Panc1 (cell line): ENCODE data around the gene PGA3. TPM values are rescaled to one million over a fixed set of nuclear protein-coding genes. Genes with fewer than 3 reads are reported as not detected.

ENCODE experiments used
- ATAC-seq: fragments of 200-7000 bp; cut with Tn5 transposase; 2 replicates; pipeline ENCODE4 v1.9.1; 2020; ENCODE audit warnings: mild to moderate bottlenecking, moderate library complexity
- BruUV-seq: library from RNA; stranded (reverse); fragments of 400-500 nt; replicated peaks from 2 replicates; lab custom pipeline; 2021; lab: Mats Ljungman, UMichigan
- CTCF ChIA-PET: fragments of 300-600 bp; sonication (Branson Sonifier 250); formaldehyde crosslinking; loops from one replicate; lab custom pipeline; 2022; ENCODE audit warnings: antibody characterized with exemption; lab: Charles Lee
- POLR2A ChIA-PET: fragments of 300-600 bp; sonication (Branson Sonifier 250); formaldehyde crosslinking; loops from one replicate; lab custom pipeline; 2022; ENCODE audit warnings: antibody characterized with exemption; lab: Charles Lee
- DNase-seq: peaks from one replicate; pipeline ENCODE4 v3.0.0-alpha.2; 2010; ENCODE audit warnings: low read depth, low spot score
- H3K27ac ChIP-seq: 2 replicates; pipeline ENCODE4 v1.5.1; 2011; ENCODE audit warnings: mild to moderate bottlenecking, low read length, inconsistent platforms
- H3K27me3 ChIP-seq: fragments of 200-500 bp; sonication (Bioruptor generic); 2 replicates; pipeline ENCODE4 v1.6.0; 2014; ENCODE audit warnings: low read length, inconsistent platforms; ENCODE audit not compliant: control insufficient read depth, insufficient read depth
- H3K36me3 ChIP-seq: fragments of 200-500 bp; sonication (Bioruptor generic); 2 replicates; pipeline ENCODE4 v1.5.1; 2014; ENCODE audit warnings: inconsistent platforms, mild to moderate bottlenecking, low read length, moderate library complexity; ENCODE audit not compliant: control insufficient read depth, insufficient read depth
- H3K4me1 ChIP-seq: 2 replicates; pipeline ENCODE4 v1.5.1; 2011; ENCODE audit warnings: inconsistent platforms, mild to moderate bottlenecking, low read length, moderate library complexity; ENCODE audit not compliant: control insufficient read depth, insufficient read depth
- H3K4me3 ChIP-seq, 2 experiments: 2 replicates each; pipeline ENCODE4 v1.5.1; 2011 to 2012; ENCODE audit warnings: low read depth in 2 of 2, low read length in 2 of 2, mild to moderate bottlenecking in 2 of 2, inconsistent platforms in 1 of 2, moderate library complexity in 1 of 2
- H3K9me3 ChIP-seq: fragments of 200-500 bp; sonication (Bioruptor generic); 2 replicates; pipeline ENCODE4 v1.5.1; 2014; ENCODE audit warnings: low read depth, mild to moderate bottlenecking, inconsistent platforms, low read length, moderate library complexity; ENCODE audit not compliant: control insufficient read depth, insufficient read depth
- CTCF ChIP-seq: fragments of 450-650 bp; IDR thresholded peaks from 2 replicates; pipeline ENCODE4 v1.5.1; 2017; ENCODE audit warnings: mild to moderate bottlenecking
- POLR2AphosphoS5 ChIP-seq: IDR thresholded peaks from 2 replicates; pipeline ENCODE4 v1.6.1; 2012; ENCODE audit warnings: mild to moderate bottlenecking, low read depth, low read length, moderate library complexity
- REST ChIP-seq, 2 experiments: IDR thresholded peaks; 2 replicates each; pipeline ENCODE4 v1.6.1; 2011 to 2012; ENCODE audit warnings: low read depth in 2 of 2, control low read depth in 1 of 2, low read length in 1 of 2, mild to moderate bottlenecking in 1 of 2, moderate library complexity in 1 of 2; ENCODE audit not compliant: insufficient read depth in 1 of 2
- SIN3A ChIP-seq: IDR thresholded peaks from 2 replicates; pipeline ENCODE4 v1.6.1; 2012; ENCODE audit warnings: low read depth, mild to moderate bottlenecking, low read length, moderate library complexity, borderline replicate concordance; ENCODE audit not compliant: insufficient read depth
- TCF7L2 ChIP-seq: IDR thresholded peaks from 2 replicates; pipeline ENCODE4 v1.6.1; 2011; ENCODE audit warnings: mild to moderate bottlenecking, low read depth, low read length, inconsistent platforms
- in situ Hi-C: cut with HindIII; loops from 2 replicates; pipeline ENCODE4 v1.10.0; 2016; ENCODE audit warnings: low sequenced_read_pairs, low pct_unique_long_range_greater_than_20kb
- intact Hi-C: fragments of 100-400 bp; cut with micrococcal nuclease; formaldehyde crosslinking; loops from one replicate; pipeline ENCODE4 v1.10.0; 2022; ENCODE audit not compliant: unreplicated experiment
- total RNA-seq: library from RNA; stranded (reverse); gene quantifications from one replicate; pipeline ENCODE4 v1.2.1, GENCODE V29; 2021; ENCODE audit not compliant: unreplicated experiment

The PGA3 gene
- total RNA-seq, 1 experiment from 2014 or later = not detected

DNA sequence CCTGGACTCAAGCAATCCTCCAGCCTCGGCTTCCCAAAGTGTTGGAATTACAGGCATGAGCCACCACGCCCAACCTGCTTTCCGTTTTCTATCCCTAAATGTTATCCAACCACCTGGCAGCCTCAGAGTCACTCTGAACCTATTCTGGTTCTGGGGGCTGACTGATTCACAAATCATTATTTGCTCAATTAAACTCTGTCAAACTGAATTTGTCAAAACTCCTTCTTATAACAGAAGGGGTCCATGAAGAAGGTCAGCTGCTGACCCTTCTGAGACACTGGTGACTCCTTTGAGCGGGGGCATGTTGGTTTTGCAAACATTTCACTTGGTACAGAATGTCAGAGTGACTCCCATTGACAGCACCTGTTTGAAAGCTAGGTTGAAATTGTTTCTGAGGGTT lies 40.3 kb upstream of the PGA3 start:
- in situ Hi-C loops = no loop called here

DNA sequence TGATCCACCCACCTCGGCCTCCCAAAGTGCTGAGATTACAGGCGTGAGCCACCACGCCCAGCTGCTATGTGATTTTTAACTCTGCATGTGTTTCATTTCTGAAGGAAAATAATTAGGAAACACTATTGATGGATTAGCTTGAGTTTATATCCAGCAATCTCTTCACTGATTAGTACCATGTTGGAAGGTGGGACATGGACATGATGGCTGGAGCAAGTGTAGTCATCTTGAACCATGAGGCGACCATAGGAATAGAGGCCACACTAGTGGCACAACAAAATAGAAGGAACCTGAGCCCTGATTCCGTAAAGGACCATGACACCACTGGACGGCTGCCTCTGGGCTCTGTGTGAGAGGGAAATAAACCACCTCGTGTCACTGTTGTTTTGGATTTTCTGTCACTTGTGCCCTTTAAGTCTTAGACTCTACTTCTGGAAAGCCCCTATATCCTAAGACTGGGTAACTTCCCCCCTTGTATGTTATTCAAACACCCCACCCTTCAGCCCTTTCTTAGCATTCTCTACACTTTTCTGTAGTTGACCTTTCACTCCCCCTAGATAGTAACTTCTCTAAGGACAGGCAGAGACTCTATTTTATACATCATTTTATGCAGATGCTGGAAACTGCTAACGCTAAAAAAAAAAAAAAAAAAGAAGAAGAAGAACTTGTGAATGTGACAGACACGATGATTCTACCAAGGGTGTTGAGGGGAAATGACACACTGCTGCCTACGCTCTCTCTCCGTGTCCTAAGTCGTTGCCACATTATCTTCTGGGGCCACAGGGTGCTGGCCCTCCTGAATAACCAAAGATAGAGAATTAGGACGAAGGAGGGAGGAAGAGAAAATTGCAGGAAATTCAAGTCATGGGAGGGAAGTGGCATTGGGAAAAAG lies 39.4 kb upstream of the PGA3 start:
- ChIA-PET POLR2A (no interaction called here), CTCF (no interaction called here)
- intact Hi-C loops (no loop called here), in situ Hi-C loops (no loop called here)
- no peaks in the 10 kb centered on the region for H3K27me3 ChIP-seq
- H3K36me3 ChIP-seq = no peaks in the 10 kb centered on the region; the same call in 1 of the 2 replicates
- ATAC-seq (no peak), DNase-seq (no peak)
- no TSS peak for BruUV-seq
- H3K4me3 ChIP-seq = no peak overlapping the region
- H3K4me1 ChIP-seq = peaks cover 21% of the 10 kb centered on the region
- H3K9me3 ChIP-seq = no peaks in the 10 kb centered on the region
- H3K27ac ChIP-seq = no peak overlapping the region
- TF ChIP-seq REST (IDR thresholded peaks at IDR 0.05; ENCODE audit: insufficient read depth in 1 of 2, low read depth in 2 of 2, low read length in 1 of 2) (no peak), POLR2AphosphoS5 (no peak), TCF7L2 (no peak), SIN3A (no peak)

More for the DNA sequence above, 40.3 kb upstream of the PGA3 start:
- CTCF ChIA-PET = no interaction called here
- intact Hi-C loops = no loop called here
- ATAC-seq = no peak
- POLR2A ChIA-PET = no interaction called here
- Histone ChIP-seq H3K27me3 (no peaks in the 10 kb centered on the region), H3K4me3 (no peak overlapping the region), H3K9me3 (no peaks in the 10 kb centered on the region), H3K4me1 (peaks cover 30% of the 10 kb centered on the region), H3K27ac (no peak overlapping the region), H3K36me3 (no peaks in the 10 kb centered on the region; the same call in 1 of the 2 replicates)
- TF ChIP-seq CTCF (no peak), REST (IDR thresholded peaks at IDR 0.05; ENCODE audit: insufficient read depth in 1 of 2, low read depth in 2 of 2, low read length in 1 of 2) (no peak), POLR2AphosphoS5 (no peak), TCF7L2 (no peak), SIN3A (no peak)
- BruUV-seq = no TSS peak
- DNase-seq = no peak
